ENCODE data around the gene SPEF1.
"Not testable (repeated sequence)": the region's sequence is repeated elsewhere in the genome, so short reads cannot be mapped to it uniquely, and the experiment has no call there.

The SPEF1 gene

GRCh38 chr20:3794701-3795420 is 13.6 kb upstream of the SPEF1 start:
- Histone ChIP-seq H3K4ac (ENCODE audit: low read depth in 1 of 2, low read length in 2 of 2) (peak overlapping the region in 1 of 2 experiments; percentile 86), H2BK120ac (ENCODE audit: low read depth, low read length) (peak overlapping the region; percentile 19), H3K23ac (ENCODE audit: low read length in 2 of 2) (no peak overlapping the region), H2BK5ac (ENCODE audit: low read depth, low read length, poor library complexity, severe bottlenecking) (no peak overlapping the region), H3K9ac (ENCODE audit: low read length) (peak overlapping the region; percentile 96), H3K9me3 (ENCODE audit: control insufficient read depth, low read length) (no peaks in the 10 kb centered on the region), H2AFZ (ENCODE audit: low read depth, low read length) (no peak overlapping the region), H3K14ac (ENCODE audit: low read length in 2 of 2) (no peak overlapping the region), H2BK12ac (ENCODE audit: low read length in 2 of 2) (no peak overlapping the region), H2AK5ac (ENCODE audit: low read length, severe bottlenecking) (no peak overlapping the region), H3K4me1 (ENCODE audit: control insufficient read depth, insufficient read depth, low read depth, low read length) (peaks cover 32% of the 10 kb centered on the region), H3K79me1 (replicated peaks; ENCODE audit: low read length, poor library complexity, severe bottlenecking) (peaks cover 22% of the 10 kb centered on the region), H2BK15ac (ENCODE audit: low read depth, poor library complexity, severe bottlenecking) (no peak overlapping the region), H4K8ac (ENCODE audit: low read length) (peak overlapping the region; percentile 80), H3K4me2 (ENCODE audit: low read length, poor library complexity, severe bottlenecking) (no peak overlapping the region), H3K27ac (ENCODE audit: low read length, poor library complexity, severe bottlenecking) (no peak overlapping the region), H3K4me3 (ENCODE audit: insufficient read depth in 1 of 2, low read depth in 1 of 2, low read length in 2 of 2) (peak overlapping the region in 1 of 2 experiments; percentile 97), H3K36me3 (ENCODE audit: control insufficient read depth in 1 of 2, insufficient read depth in 2 of 2, low read depth in 1 of 2, low read length in 2 of 2) (peaks cover 14 to 25% of the 10 kb centered on the region in 2 experiments), H3K18ac (ENCODE audit: low read depth in 1 of 2, low read length in 2 of 2) (peak overlapping the region in 1 of 2 experiments; percentile 19), H3K27me3 (ENCODE audit: control insufficient read depth in 1 of 2, insufficient read depth in 1 of 2, low read length in 2 of 2) (no peaks in the 10 kb centered on the region), H4K91ac (ENCODE audit: low read length) (no peak overlapping the region)
- 88% methylated on average over 25 of the region's 25 CpGs for WGBS
- no peak for DNase-seq

DNA sequence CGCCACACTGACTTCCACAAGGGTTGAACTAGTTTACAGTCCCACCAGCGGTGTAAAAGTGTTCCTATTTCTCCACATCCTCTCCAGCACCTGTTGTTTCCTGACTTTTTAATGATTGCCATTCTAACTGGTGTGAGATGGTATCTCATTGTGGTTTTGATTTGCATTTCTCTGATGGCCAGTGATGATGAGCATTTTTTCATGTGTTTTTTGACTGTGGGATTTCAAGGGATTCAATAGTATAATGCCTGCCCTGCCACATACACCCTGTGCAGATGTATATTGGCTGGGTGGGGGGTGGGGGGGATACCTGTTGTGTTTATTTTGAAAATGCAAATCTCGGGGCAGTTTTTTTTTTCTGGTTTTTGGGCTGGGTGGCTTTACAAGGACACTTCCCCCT is 12.9 kb upstream of the SPEF1 start:
- not testable (repeated sequence) for H3K9ac ChIP-seq (ENCODE audit: low read length); H3K18ac ChIP-seq (ENCODE audit: low read depth in 1 of 2, low read length in 2 of 2); H3K4me2 ChIP-seq (ENCODE audit: low read length, poor library complexity, severe bottlenecking); H3K4me3 ChIP-seq (ENCODE audit: insufficient read depth in 1 of 2, low read depth in 1 of 2, low read length in 2 of 2); H3K9me3 ChIP-seq (ENCODE audit: control insufficient read depth, low read length); H4K8ac ChIP-seq (ENCODE audit: low read length); H2BK5ac ChIP-seq (ENCODE audit: low read depth, low read length, poor library complexity, severe bottlenecking); H3K14ac ChIP-seq (ENCODE audit: low read length in 2 of 2); H3K23ac ChIP-seq (ENCODE audit: low read length in 2 of 2); H2BK15ac ChIP-seq (ENCODE audit: low read depth, poor library complexity, severe bottlenecking); H3K4ac ChIP-seq (ENCODE audit: low read depth in 1 of 2, low read length in 2 of 2); H2AK5ac ChIP-seq (ENCODE audit: low read length, severe bottlenecking); H2AFZ ChIP-seq (ENCODE audit: low read depth, low read length); H4K91ac ChIP-seq (ENCODE audit: low read length); H2BK12ac ChIP-seq (ENCODE audit: low read length in 2 of 2); DNase-seq; H3K27ac ChIP-seq (ENCODE audit: low read length, poor library complexity, severe bottlenecking); H3K27me3 ChIP-seq (ENCODE audit: control insufficient read depth in 1 of 2, insufficient read depth in 1 of 2, low read length in 2 of 2)
- WGBS: 73% methylated on average over 1 of the region's 3 CpGs
- Histone ChIP-seq H2BK120ac (ENCODE audit: low read depth, low read length) (peak overlapping the region; percentile 19), H3K36me3 (ENCODE audit: control insufficient read depth in 1 of 2, insufficient read depth in 2 of 2, low read depth in 1 of 2, low read length in 2 of 2) (peaks cover 14 to 19% of the 10 kb centered on the region in 2 experiments), H3K4me1 (ENCODE audit: control insufficient read depth, insufficient read depth, low read depth, low read length) (peaks cover 26% of the 10 kb centered on the region), H3K79me1 (replicated peaks; ENCODE audit: low read length, poor library complexity, severe bottlenecking) (peaks cover 20% of the 10 kb centered on the region)

- H3K79me1 ChIP-seq (replicated peaks; ENCODE audit: low read length, poor library complexity, severe bottlenecking): peaks cover 10% of the 10 kb centered on the region
- H2BK120ac ChIP-seq (ENCODE audit: low read depth, low read length); H3K27me3 ChIP-seq (ENCODE audit: control insufficient read depth in 1 of 2, insufficient read depth in 1 of 2, low read length in 2 of 2); H3K4me3 ChIP-seq (ENCODE audit: insufficient read depth in 1 of 2, low read depth in 1 of 2, low read length in 2 of 2); DNase-seq; H3K4ac ChIP-seq (ENCODE audit: low read depth in 1 of 2, low read length in 2 of 2); H2AK5ac ChIP-seq (ENCODE audit: low read length, severe bottlenecking); H4K91ac ChIP-seq (ENCODE audit: low read length); H3K27ac ChIP-seq (ENCODE audit: low read length, poor library complexity, severe bottlenecking); H3K14ac ChIP-seq (ENCODE audit: low read length in 2 of 2); H4K8ac ChIP-seq (ENCODE audit: low read length); H3K9ac ChIP-seq (ENCODE audit: low read length); H2AFZ ChIP-seq (ENCODE audit: low read depth, low read length); H3K4me2 ChIP-seq (ENCODE audit: low read length, poor library complexity, severe bottlenecking); H2BK15ac ChIP-seq (ENCODE audit: low read depth, poor library complexity, severe bottlenecking); H3K23ac ChIP-seq (ENCODE audit: low read length in 2 of 2); H2BK5ac ChIP-seq (ENCODE audit: low read depth, low read length, poor library complexity, severe bottlenecking); H3K18ac ChIP-seq (ENCODE audit: low read depth in 1 of 2, low read length in 2 of 2); H3K9me3 ChIP-seq (ENCODE audit: control insufficient read depth, low read length): not testable (repeated sequence)
- peak overlapping the region in 1 of 2 experiments; percentile 31 for H2BK12ac ChIP-seq (ENCODE audit: low read length in 2 of 2)
- H3K4me1 ChIP-seq (ENCODE audit: control insufficient read depth, insufficient read depth, low read depth, low read length): peaks cover 19% of the 10 kb centered on the region
- H3K36me3 ChIP-seq (ENCODE audit: control insufficient read depth in 1 of 2, insufficient read depth in 2 of 2, low read depth in 1 of 2, low read length in 2 of 2): peaks cover 12 to 17% of the 10 kb centered on the region in 2 experiments
- WGBS: 93% methylated on average over 4 of the region's 4 CpGs
Measured at GRCh38 chr20:3789201-3789600, 8.0 kb upstream of the SPEF1 start.

DNA sequence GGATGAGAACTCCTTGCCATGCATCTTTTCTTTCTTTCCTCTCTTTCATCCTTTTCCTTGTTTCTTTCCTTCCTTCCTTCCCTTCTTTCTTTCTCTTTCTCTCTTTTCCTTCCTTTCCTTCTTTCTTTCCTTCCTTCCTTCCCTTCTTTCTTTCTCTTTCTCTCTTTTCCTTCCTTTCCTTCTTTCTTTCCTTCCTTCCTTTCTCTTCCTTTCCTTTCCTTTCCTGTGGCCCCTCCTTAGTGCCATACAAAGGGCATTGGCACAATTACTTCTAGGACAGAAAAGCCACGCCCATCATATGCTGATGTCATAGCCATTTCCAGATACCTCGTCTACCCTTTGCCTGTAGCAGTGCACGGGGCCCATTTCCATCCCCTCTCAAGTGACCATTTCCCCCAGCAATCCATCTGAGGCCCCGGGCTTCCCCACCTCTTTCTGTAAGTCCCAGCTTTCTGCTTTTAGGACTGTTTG is 7.5 kb upstream of the SPEF1 start:
- Histone ChIP-seq H3K14ac (ENCODE audit: low read length in 2 of 2) (no peak overlapping the region), H3K79me1 (replicated peaks; ENCODE audit: low read length, poor library complexity, severe bottlenecking) (peaks cover 11% of the 10 kb centered on the region), H3K27ac (ENCODE audit: low read length, poor library complexity, severe bottlenecking) (no peak overlapping the region), H4K8ac (ENCODE audit: low read length) (no peak overlapping the region), H3K4ac (ENCODE audit: low read depth in 1 of 2, low read length in 2 of 2) (no peak overlapping the region), H2AFZ (ENCODE audit: low read depth, low read length) (no peak overlapping the region), H3K27me3 (ENCODE audit: control insufficient read depth in 1 of 2, insufficient read depth in 1 of 2, low read length in 2 of 2) (no peaks in the 10 kb centered on the region), H3K4me1 (ENCODE audit: control insufficient read depth, insufficient read depth, low read depth, low read length) (peaks cover 24% of the 10 kb centered on the region), H2BK12ac (ENCODE audit: low read length in 2 of 2) (peak overlapping the region in 1 of 2 experiments; percentile 31), H3K36me3 (ENCODE audit: control insufficient read depth in 1 of 2, insufficient read depth in 2 of 2, low read depth in 1 of 2, low read length in 2 of 2) (peaks cover 12 to 20% of the 10 kb centered on the region in 2 experiments), H3K4me3 (ENCODE audit: insufficient read depth in 1 of 2, low read depth in 1 of 2, low read length in 2 of 2) (no peak overlapping the region), H3K18ac (ENCODE audit: low read depth in 1 of 2, low read length in 2 of 2) (peak overlapping the region in 1 of 2 experiments; percentile 2), H3K9me3 (ENCODE audit: control insufficient read depth, low read length) (no peaks in the 10 kb centered on the region), H4K91ac (ENCODE audit: low read length) (no peak overlapping the region), H2BK5ac (ENCODE audit: low read depth, low read length, poor library complexity, severe bottlenecking) (no peak overlapping the region), H3K23ac (ENCODE audit: low read length in 2 of 2) (no peak overlapping the region), H2BK15ac (ENCODE audit: low read depth, poor library complexity, severe bottlenecking) (no peak overlapping the region), H2AK5ac (ENCODE audit: low read length, severe bottlenecking) (no peak overlapping the region), H3K4me2 (ENCODE audit: low read length, poor library complexity, severe bottlenecking) (no peak overlapping the region), H2BK120ac (ENCODE audit: low read depth, low read length) (no peak overlapping the region), H3K9ac (ENCODE audit: low read length) (no peak overlapping the region)
- DNase-seq: peak; percentile 22
- 40% methylated on average over 4 of the region's 4 CpGs for WGBS
